Stimulated activated CD4-positive, alpha-beta T cell treated with anti-CD3 and anti-CD28 coated beads, Interleukin-2, amount 100 ng/mL, for 48 hours (primary cell): ENCODE results near the gene IL2RA.

ENCODE experiments used
- DNase-seq, 2 donors: peaks; one replicate each; pipeline ENCODE4 v3.0.0-alpha.2; 2020

IL2RA gene

GRCh38 chr10:6037422-6037821 is 24.7 kb downstream of the IL2RA start:
- no peak for DNase-seq

- no peak for DNase-seq
Observed at GRCh38 chr10:6036861-6037321, 25.3 kb downstream of the IL2RA start.

DNA sequence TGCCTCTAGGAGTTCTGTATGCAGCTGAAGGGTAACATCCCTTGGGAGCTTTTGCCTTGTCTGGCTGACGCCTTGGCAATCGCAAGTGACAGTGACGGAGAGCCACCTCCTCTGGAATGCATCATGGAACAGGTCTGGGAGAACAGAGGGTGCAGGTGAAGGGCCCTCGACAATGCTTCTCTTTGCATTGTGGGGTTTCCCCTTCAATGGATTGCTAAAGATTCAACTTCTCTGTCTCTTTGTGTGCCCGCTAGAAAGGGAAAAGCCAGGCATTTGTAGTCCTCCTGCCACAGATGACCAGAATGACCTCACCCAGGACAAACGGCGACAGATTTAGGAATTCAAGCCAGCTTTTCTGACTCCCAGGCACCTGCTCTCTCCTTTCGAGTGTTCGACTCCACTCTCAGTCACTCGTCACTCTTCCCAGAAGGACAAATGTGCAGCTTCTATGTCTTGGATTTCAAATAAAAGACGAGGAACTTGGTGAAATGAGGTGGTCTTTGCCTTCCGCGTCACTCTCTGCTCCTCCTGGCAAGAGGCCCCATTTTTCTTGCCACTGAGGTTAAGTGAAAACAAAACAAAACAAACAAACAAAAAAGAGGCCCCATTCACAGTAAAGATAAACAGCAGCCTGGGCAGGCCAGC is 26.1 kb downstream of the IL2RA start:
- no peak for DNase-seq

DNA sequence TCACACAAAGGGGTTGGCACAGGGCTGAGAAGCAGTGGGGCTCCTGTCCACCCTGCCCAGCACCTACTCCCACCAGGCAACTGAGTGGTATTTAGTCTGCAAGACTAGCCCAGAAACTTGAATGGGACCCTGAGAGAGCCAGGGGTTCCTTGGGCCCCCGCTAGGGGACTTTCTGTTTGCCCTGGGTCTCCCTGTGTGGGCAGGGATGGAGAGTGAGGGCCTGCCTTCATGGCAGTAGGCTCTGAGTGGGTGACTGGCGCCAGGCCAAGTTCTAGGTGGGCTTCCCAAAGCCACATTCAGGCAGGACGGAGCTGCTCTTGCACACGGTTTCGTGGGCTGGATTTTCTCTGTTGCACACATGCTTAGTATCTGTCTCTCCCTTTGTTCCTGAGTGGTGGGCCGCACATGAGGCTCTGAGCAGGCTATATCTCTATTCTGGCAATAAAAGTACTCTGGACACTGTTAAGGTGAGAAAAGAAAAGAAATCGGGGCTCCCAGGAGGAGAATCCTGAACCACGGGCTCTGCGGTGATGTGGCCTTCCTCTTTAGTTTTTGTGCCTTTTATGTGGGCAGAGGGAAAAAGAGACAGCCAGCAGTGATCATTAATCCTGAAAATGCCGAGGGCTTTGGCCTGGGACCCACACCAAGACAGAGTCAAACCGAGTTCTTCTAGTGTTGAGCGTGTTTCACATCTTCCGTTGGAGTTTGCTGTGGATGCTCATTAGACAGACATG is 26.9 kb downstream of the IL2RA start:
- DNase-seq: no peak

DNA sequence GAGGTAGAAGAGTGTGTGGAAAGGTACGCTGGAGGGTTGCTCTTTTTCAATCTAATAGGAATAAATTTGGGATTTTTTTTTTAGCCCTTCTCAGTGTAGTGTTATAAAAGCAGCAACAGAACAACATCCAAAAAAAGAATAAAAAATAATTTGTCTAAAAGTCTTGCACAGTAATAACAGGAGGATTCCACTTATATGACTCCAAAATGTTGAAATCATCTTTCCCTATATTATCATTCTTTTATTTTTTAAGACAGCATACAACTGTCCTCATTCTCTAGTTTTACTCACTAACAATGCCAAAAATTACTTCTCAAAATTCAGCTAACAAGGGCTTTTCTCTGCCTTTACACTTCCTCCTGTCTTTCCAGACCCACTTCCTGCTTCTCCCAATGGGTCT is 27.8 kb downstream of the IL2RA start:
- DNase-seq: no peak

- no peak for DNase-seq
Observed at GRCh38 chr10:6033954-6034353, 28.2 kb downstream of the IL2RA start.

- DNase-seq: no peak
Observed at GRCh38 chr10:6030940-6031339, 31.2 kb downstream of the IL2RA start.

DNA sequence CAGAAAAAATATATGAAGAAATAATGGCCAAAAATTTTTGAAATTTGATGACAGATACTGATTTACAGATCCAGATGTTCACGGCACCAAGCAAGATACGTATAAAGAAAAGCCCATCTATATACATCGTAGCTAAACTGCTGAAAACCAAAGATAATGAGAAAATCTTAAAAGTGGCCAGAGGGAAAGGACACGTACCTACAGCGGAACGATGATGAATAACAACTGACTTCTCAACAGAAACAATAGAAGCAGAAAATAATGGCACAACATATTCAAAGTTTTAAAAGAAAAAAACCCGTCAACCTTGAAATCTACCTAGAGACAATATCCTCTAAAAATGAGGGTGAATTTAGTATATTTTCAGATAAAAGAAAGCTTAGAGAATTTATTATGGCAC is 31.9 kb downstream of the IL2RA start:
- no peak for DNase-seq

GRCh38 chr10:6027929-6028328 is 34.2 kb downstream of the IL2RA start:
- no peak for DNase-seq

DNA sequence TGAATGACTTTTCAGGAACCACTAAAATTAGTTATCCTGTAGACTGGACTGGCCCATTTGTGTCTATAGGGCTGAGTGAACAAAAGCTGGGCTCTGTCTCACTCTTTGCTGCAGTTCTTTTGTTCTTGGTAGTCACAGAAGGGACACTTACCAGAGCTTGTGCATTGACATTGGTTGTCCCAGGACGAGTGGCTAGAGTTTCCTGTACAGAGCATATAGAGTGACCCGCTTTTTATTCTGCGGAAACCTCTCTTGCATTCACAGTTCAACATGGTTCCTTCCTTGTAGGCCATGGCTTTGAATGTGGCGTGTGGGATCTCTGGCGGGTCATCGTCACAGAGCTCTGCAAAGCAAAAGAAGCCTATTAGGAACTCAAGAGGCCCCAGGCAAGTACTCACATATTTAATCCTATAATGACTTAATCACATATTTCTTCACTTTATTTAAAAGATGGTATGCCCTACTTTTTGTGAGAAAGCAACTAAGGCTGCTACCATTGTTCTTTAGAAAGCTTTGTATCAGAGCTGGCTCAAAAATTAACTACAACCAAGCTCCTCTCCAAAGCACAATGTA is 36.4 kb downstream of the IL2RA start:
- no peak for DNase-seq

DNA sequence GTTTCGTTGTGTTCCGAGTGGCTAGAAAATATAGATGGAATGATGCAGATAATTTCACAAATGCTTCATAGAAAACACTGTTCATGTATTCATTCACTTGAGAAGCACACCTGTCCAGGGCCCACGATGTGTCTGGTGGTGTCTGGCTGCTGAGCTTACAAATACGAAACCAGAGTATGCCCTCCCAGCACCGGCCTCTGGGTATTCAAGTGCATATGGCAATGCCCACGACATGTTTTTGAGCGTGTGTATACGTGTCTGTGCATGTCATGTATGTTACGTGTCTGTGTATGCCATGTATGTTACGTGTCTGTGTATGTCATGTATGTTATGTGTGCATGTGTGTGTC is 37.9 kb downstream of the IL2RA start:
- no peak for DNase-seq

GRCh38 chr10:6023661-6024333 is 38.4 kb downstream of the IL2RA start:
- DNase-seq: no peak

DNA sequence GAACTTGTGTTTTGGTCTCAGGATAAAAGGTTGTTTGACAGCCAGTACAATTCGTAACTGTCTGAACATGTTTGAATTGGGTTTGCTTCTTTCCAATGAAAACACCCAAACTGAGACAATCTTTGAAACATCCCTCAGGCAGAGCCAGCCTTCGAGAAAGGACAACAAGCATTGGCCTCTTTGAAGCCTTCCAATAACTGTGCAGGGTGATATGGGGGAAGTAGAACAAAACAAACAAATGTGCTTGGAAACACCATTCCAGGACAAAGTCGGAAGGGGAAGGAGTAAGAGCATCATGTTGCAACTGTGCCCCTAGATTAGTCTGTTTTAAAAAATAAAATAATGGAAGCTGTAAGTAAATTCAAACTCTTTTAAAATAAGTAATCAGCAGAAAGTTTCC is 39.5 kb downstream of the IL2RA start:
- DNase-seq: no peak

DNA sequence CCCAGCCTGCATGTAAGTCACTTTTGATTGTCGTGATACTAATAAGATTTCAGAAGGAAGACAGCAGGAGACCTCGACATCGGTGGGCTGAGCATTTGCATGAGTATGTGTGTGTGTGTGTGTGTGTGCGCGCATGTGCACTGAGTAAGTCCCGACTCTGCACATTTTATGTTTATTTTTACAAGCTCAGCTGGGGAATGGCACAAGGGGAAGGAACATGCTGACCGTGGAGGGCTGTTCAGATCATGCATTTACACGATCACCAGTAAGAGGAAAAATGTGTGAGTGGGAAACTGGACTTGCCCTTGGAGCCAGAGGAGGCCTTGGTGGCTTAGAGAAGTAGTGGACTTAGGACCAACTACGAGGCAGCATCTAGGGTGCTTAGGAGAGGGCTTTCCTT is 41.3 kb downstream of the IL2RA start:
- DNase-seq: no peak

- no peak for DNase-seq
Observed at GRCh38 chr10:6019796-6020195, 42.4 kb downstream of the IL2RA start.

- DNase-seq: no peak
Observed at GRCh38 chr10:6019010-6019782, 43.0 kb downstream of the IL2RA start.

DNA sequence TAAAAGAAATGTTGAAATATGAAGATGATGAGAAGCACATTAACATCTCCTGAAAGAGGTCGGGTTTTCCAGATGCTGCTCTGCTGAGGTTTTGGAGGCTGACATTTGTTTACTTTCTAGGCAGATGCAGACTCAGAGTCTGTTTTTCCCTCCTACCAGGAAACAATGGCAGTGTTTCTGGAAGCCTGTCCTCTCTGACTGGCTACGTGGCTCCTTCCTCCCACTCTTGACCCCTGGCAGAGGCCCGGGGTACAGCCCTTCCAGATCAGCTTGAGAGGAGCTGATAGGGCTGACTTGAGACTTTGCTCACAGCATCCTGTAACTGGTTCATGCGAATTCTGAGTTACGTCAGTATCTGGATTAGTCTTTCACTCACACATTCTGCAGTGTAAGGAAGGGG is 43.7 kb downstream of the IL2RA start:
- DNase-seq: no peak

DNA sequence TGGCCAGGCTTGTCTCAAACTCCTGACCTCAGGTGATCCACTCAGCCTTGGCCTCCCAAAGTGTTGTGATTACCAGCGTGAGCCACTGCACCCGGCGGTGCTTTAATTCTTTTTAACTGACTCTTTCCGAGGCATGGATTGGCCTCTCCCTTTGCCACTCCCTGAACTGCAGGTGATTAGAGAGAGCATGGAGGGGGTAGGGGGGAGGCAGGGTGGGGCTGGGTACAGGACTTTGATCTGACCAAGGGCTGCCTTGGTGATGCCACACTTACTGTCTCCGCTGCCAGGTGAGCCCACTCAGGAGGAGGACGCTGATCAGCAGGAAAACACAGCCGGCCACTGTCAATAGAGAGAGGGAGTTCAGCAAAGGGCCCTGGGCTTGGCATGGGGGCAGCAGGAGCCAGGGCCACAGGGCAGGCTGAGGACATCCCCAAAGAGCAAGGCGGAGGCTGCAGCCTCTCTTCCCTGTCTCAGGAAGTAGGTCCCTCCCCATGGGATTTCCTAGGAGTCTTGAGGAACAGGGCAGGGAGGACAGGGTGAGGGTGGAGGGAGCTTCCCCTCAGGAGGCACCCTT is 44.3 kb downstream of the IL2RA start:
- DNase-seq: no peak

- DNase-seq: peak in 1 of 2 donors; percentile 49
Observed at GRCh38 chr10:6014241-6014761, 47.9 kb downstream of the IL2RA start.

- DNase-seq: no peak
Observed at GRCh38 chr10:6013413-6014192, 48.6 kb downstream of the IL2RA start.

DNA sequence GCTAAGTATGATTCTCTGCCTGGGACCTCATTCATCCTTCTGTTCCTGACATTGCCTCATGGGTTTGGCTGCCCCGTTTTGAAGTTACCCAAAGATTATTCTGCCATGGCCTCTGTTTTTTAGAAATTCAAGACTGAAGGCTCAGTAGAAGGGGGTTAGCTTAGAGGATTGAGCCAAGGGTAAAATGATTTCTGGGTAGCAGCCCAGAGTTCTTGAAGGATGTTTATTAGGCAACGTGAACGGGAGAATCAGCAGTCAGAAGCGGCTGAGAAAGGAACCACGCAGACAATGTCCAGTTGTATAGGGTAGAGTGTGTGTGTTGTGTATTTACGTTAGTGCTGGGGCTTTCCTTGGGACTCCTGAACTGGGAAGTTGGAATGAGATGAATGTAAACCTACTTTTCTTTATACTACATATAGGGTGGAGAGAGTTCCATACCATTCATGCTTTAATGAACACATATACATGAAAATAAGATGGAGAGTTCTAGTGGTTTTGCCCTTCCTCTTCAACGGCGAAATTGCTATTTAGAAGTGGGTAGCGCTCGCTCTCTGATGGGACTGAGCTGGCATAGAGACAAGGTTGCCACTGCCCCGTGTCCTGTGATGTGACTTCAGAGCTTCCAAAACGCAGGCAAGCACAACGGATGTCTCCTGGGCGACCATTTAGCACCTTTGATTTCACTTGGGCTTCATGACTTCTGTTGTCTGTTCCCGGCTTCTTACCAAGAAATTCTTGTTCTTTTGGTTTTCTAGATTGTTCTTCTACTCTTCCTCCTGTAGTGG is 49.9 kb downstream of the IL2RA start:
- DNase-seq: no peak
